Stimulated activated CD8-positive, alpha-beta memory T cell treated with anti-CD3 and anti-CD28 coated beads, Interleukin-15, amount 100 ng/mL, for 24 hours (primary cell): Measurements from ENCODE around the gene SPATA3.

Source experiments
- DNase-seq: peaks from one replicate; pipeline ENCODE4 v3.0.0-alpha.2; 2020; ENCODE audit warnings: low read depth

SPATA3 gene

GRCh38 chr2:231029563-231029962 is 33.6 kb downstream of the SPATA3 start:
- no peak for DNase-seq

- no peak for DNase-seq
These were observed 34.8 kb downstream of the SPATA3 start for GRCh38 chr2:231030725-231031124.

DNA sequence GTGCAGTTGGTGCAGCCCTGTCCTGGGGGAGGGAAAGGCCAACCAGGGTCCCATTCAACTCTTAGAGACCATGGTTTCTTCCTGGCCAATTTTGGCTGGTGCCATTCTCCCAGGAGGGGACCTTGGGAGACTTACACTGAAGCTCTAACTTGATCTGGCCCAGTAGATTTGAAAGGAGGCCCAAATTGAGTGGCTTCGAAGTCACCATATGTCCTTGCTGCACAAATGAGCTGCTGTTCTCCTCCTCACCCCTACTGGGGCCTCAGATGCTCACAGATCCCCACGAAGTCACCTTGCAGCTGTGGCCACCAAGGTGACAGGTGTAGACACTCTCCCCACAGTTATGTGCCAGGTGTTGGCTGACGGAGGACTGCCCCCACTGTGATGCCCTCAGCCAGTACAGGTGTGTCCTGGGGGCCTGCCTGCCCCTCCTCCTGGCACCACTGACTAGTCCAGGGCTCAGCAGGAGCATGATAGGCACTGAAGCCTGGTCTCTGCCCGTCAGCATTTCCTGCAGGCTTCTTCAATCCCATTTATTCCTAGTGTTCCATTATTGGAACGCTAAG is 36.7 kb downstream of the SPATA3 start:
- no peak for DNase-seq

GRCh38 chr2:231033147-231034132 is 37.5 kb downstream of the SPATA3 start:
- DNase-seq, result no peak

- DNase-seq, result no peak
These were observed 38.5 kb downstream of the SPATA3 start for GRCh38 chr2:231034291-231034882.

GRCh38 chr2:231036131-231036530 is 40.2 kb downstream of the SPATA3 start:
- no peak for DNase-seq

GRCh38 chr2:231036578-231037106 is 40.7 kb downstream of the SPATA3 start:
- DNase-seq, result no peak

DNA sequence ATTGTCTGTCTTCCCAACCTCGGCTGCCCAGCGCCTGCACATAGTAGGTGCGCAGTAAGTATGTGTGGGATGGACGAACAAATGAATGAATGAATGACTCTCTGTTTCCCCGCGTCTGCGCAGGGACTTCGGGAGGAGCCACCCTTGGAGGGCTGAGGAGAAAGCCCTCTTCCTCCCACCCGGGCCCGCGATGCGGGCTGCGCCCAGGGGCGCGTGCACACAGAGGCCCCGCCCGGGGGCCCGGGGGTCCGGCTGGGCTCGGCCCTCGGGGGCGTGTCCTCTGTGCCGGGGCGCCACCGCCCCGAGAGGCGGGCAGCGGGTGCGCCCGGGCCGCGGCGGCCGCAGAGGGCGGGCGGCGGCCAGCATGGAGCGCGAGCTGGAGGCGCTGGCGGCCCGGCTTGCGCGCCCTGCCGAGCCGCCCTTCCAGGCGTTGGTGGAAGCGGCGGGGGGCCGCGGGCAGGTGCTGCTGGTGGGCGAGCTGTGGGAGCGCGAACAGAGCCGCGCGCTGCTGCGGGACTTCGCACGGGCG is 41.3 kb downstream of the SPATA3 start, which contains the start of gene C2orf72:
Gene C2orf72, plus strand, starts transcription at position 322 of the 529 bp plus-strand sequence. Its CDS starts 43 bp downstream, at position 365.
- no peak for DNase-seq

GRCh38 chr2:231037731-231038482 is 42.0 kb downstream of the SPATA3 start:
- no peak for DNase-seq

DNA sequence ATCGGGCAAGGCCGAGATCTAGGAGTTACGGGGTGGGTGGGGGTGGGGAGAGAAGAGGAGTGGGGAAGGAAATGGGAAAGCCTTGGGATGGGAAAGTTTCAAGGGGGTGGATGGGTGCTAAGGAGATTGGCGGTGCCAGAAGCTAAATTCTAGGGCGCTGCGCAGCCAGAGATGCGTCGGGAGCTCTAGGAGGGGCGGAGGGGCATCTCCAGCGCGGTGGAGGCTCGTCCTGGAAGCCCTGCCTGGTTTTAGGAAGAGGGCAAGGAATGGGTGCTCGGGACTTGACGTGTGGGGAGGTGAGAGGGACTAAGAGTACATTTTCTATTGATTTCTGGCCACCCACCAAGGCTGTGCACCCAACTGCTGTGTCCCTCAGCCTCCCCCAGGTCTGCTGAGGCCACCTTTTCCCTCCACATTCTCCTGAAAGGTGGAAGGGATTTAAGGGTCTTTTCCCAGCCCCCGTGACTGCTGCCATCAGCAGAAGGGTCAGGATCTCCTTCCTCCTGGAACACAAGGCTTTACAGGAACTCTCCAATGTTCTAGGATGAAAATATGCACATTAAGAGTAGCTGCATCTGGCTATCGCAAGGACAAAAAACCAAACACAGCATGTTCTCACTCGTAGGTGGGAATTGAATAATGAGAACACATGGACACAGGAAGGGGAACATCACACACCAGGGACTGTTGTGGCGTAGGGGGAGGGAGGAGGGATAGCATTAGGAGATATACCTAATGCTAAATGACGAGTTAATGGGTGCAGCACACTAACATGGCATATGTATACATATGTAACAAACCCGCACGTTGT is 42.8 kb downstream of the SPATA3 start:
- DNase-seq, result no peak

DNA sequence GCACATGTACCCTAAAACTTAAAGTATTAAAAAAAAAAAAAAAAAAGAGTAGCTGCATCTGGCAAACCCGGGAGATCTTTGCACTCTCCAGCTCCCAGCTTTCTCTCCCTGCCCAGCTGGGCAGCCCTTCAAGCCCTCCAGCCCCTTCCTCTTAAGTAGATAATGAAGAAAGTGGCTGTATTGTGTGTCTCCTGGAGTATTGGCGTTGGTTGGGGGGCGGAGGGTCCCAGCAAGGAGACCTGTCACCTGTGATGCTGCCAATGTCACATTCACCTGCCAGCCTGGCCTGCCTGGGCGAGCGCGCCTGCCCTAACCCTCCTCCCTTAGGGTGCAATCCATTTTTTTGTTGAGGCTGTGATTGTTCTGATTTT is 43.4 kb downstream of the SPATA3 start:
- DNase-seq, result no peak

GRCh38 chr2:231039821-231040364 is 44.0 kb downstream of the SPATA3 start:
- no peak for DNase-seq

- DNase-seq, result no peak
These were observed 45.3 kb downstream of the SPATA3 start for GRCh38 chr2:231041061-231041689.

DNA sequence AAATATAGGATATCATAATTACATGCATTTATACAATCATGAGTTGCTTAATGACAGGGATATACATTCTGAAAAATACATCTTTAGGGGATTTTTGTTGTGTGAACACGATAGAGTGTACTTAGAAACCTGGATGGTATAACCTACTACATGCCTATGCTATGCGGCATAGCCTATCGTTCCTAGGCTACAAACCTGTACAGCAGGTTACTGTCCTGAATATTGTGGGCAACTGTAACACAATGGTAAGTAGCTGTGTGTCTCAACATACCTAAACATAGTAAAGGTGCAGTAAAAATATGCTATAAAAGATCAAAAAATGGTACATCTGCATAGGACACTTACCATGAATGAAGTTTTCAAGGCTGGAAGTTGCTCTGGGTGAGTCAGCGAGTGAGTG is 47.9 kb downstream of the SPATA3 start:
- DNase-seq, result no peak

GRCh38 chr2:231046916-231047273 is 51.0 kb downstream of the SPATA3 start:
- no peak for DNase-seq

- DNase-seq, result no peak
These were observed 51.5 kb downstream of the SPATA3 start for GRCh38 chr2:231047274-231047922.

GRCh38 chr2:231047923-231048915 is 52.3 kb downstream of the SPATA3 start:
- DNase-seq, result no peak

DNA sequence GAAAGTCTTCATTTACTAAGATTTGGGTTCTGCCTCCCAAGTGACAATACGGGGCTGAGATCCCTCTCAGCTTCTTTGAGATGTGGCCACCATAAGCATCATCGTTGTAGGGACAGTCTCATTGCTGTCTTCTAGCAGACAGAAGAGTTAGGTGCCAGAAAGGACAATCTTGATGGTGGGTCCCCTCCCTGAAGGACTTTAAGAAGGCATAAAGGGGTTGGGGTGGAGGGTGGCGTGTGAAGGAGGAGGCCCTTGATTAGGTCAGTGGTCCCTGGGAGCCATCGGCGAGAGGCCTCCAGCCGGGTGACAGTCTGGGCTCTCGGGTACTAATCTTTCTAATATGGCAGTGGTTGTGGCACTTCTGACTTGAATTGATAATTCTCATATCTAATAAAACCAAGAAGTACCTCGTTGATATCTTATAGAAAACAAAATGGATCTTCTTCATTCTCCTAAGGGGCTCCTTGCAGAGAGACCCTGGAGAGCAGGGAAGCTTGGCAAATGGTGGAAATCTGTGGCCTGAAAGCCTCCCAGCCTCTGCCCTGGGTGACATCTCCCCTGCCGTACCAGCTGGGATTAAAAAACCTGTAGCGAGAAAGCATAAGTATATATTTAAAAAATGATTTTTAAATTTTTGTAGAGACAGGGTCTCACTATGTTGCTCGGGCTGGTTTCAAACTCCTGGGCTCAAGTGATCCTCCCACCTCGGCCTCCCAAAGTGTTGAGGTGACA is 53.5 kb downstream of the SPATA3 start:
- no peak for DNase-seq
